NB4 (cell line): Measurements from ENCODE around the gene ACTN1.

Source experiments
- CTCF ChIP-seq: IDR thresholded peaks from one replicate; pipeline ENCODE4 v1.5.1; 2012; ENCODE audit warnings: low read depth, low read length
- MAX ChIP-seq: IDR thresholded peaks from 2 replicates; pipeline ENCODE4 v1.6.1; 2011; ENCODE audit warnings: low read depth, low read length
- MYC ChIP-seq: IDR thresholded peaks from 2 replicates; pipeline ENCODE4 v1.6.1; 2011; ENCODE audit warnings: low read depth, low read length
- POLR2A ChIP-seq: IDR thresholded peaks from 2 replicates; pipeline ENCODE4 v1.6.1; 2011; ENCODE audit warnings: mild to moderate bottlenecking; ENCODE audit not compliant: insufficient read length; ENCODE audit errors: extremely low read depth

GRCh38 chr14:68856572-68856971, 122.5 kb downstream of the ACTN1 start:
- TF ChIP-seq CTCF = no peak
- TF ChIP-seq POLR2A = no peak
- no peak for TF ChIP-seq MAX
- no peak for TF ChIP-seq MYC
